ENCODE data around the gene ITGB6.

- no peak for TF ChIP-seq CTCF (conservative IDR thresholded peaks at IDR 0.05)
- TF ChIP-seq ZFX (IDR thresholded peaks at IDR 0.05): no peak
Measured at GRCh38 chr2:160137464-160137863, 62.6 kb downstream of the ITGB6 start.

All from C4-2B (cell line).